ENCODE measurements around the gene GPR179. TPM values are rescaled to one million over a fixed set of nuclear protein-coding genes. Genes with fewer than 3 reads are reported as not detected.
"Not testable (repeated sequence)": the region's sequence is repeated elsewhere in the genome, so short reads cannot be mapped to it uniquely, and the experiment has no call there.

GPR179 gene
- polyA plus RNA-seq, 4 donors: 0.18 to 0.28 TPM; not detected in 2

GRCh38 chr17:38285994-38286393 lies 57.8 kb downstream of the GPR179 start:
- not testable (repeated sequence) for H3K27ac ChIP-seq (ENCODE audit: low read depth in 1 of 3, low read length in 2 of 3); H3K4me1 ChIP-seq (ENCODE audit: control insufficient read depth in 3 of 3, insufficient read depth in 2 of 3, low read depth in 1 of 3, low read length in 2 of 3); H3K4me3 ChIP-seq (ENCODE audit: low read depth in 1 of 3, low read length in 3 of 3); H3K9me3 ChIP-seq (ENCODE audit: control insufficient read depth in 2 of 2, insufficient read depth in 1 of 2, low read depth in 1 of 2, low read length in 1 of 2); H3K27me3 ChIP-seq (ENCODE audit: control insufficient read depth in 3 of 3, insufficient read depth in 3 of 3, low read length in 3 of 3); H3K36me3 ChIP-seq (ENCODE audit: control insufficient read depth in 3 of 3, insufficient read depth in 2 of 3, low read depth in 1 of 3, low read length in 3 of 3); FAIRE-seq
- peak in 1 of 2 donors; percentile 7 for DNase-seq

Other genes with a start within 250 kb of the GPR179 start
- gene TBC1D3E, start 216.0 kb downstream of the GPR179 start, polyA plus RNA-seq: 10 to 100 TPM in 1 of 4 donors, not detected in 3; 10.3 TPM
- not detected for gene TBC1D3, start 151.4 kb downstream of the GPR179 start, polyA plus RNA-seq
- 10 to 100 TPM; 30.8 to 56.1 (median 41.3) TPM for gene MRPL45, start 46.8 kb downstream of the GPR179 start, polyA plus RNA-seq
- 10 to 100 TPM in 2 of 4 donors, 1 to 10 TPM in 2; 1.6 to 14.0 (median 7.6) TPM for gene SOCS7, start 7.9 kb upstream of the GPR179 start, polyA plus RNA-seq
- 10 to 100 TPM in 1 of 4 donors, 1 to 10 TPM in 2, under 1 TPM in 1; 0.89 to 10.4 (median 4.7) TPM for gene ARHGAP23, start 84.5 kb upstream of the GPR179 start, polyA plus RNA-seq

Measured in small intestine (tissue), 7 donors.